GM19324 (cell line): ENCODE results near the gene CEP76.
"Not testable (repeated sequence)": the region's sequence is repeated elsewhere in the genome, so short reads cannot be mapped to it uniquely, and the experiment has no call there.

Experiments
- ATAC-seq: cut with Tn5 transposase; IDR thresholded peaks from one replicate; pipeline ENCODE4 v1.9.1; 2021; ENCODE audit warnings: mild to moderate bottlenecking, moderate library complexity; ENCODE audit not compliant: unreplicated experiment, low FRiP score

Gene CEP76

DNA sequence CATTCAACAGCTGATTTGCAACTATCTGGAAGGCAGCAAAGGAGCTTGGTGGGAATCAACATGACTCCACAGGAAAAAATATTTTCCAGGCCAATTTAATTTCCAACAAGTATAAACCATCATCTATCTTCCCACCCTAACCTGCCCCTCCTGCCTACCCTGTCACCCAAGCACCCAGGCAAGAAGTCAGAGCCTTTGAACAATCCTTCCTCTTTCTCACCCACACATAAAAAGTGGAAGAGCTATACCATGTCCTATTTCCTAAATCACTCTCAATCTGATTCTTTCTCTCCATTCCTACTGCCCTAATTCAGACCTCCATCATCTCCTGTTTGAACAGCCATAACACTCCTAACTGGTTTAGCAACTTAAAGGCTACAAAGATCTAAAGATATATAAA is 57.3 kb downstream of the CEP76 start:
- no peak for ATAC-seq

DNA sequence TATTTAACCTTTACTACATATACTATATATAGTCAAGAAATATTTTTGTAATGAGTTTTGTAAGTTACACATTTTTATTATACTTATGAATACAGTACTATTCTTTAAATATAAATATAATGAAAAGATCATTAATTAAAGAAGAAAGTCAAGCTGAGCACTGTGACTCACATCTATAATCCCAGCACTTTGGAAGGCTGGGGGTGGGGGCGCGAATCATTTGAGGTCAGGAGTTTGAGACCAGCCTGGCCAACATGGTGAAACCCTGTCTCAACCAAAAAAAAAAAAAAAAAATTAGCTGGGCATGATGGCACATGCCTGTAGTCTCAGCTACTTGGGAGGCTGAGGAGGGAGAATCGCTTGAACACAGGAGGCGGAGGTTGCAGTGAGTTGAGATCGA is 58.8 kb downstream of the CEP76 start:
- not testable (repeated sequence) for ATAC-seq

DNA sequence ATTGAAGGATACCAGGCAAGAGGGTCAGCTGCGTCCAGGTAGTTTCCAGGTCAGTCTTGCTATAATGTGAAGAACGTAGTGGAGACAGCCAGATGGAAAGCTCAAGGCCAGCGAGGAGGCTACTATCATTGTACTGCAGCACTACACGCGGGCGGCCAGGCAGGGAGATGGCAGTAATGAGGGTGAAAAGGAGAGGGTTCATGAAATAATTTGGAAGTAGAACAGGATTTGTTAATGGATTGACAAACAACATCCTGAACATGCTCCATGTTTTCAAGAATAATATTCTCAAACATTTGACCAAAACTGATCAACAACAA is 61.7 kb downstream of the CEP76 start:
- ATAC-seq: no peak

DNA sequence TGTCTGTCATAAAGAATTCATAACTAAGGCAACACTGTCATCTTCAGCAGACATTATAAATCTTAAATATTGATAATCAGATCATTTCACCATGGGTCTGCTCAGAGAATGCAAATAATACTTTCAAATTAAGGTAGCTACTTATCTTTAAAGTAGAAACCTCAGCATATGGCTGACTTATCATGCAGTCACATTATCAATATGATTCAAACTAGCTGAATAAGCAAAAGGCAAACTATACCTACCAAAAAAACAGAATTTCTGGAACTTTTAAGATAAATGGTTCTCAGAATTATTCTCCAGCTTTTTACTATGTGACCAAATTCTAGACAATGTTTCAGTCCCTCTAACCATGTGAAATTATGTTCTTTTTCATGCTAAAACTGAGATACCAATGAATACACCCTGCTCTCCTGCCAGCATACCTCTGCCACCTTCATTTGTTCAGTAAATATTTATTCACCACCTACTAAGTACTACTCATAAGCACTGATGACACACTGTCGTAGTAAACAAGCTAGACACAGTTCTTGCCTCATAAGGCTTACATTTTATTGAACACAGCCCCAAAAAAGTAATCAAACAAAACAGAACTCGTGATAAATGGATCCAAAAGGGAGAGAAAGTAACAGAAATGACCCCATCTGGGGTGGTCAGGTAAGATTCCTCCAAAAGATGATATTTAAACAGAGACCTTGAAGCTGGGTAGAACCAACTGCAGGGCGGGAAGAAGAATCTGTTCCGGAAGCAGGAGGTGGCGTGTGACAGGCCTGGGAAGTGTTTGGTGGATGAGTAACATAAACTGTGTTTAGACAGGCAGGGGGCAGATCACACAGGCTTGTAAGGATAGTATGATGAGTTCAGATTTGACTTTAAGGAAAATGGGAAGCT is 62.3 kb downstream of the CEP76 start:
- no peak for ATAC-seq

DNA sequence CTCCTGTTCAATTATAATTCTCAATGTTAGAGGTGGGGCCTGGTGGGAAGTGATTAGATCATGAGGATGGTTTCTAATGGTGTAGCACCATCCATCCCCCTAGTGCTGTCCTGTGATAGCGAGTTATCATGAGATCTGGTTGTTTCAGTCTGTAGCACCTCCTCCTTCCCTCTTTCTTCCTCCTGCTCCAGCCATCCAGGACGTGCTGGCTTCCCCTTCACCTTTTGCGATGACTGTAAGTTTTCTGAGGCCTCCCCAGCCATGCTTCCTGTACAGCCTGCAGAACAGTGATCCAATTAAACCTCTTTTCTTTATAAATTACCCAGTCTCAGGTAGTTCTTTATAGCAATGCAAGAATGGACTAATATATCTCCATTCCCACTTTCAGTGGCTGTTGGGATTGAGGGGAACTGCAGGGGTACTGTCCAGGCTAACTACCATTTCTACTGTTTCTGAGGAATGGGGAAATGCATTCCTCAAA is 63.8 kb downstream of the CEP76 start:
- no peak for ATAC-seq

DNA sequence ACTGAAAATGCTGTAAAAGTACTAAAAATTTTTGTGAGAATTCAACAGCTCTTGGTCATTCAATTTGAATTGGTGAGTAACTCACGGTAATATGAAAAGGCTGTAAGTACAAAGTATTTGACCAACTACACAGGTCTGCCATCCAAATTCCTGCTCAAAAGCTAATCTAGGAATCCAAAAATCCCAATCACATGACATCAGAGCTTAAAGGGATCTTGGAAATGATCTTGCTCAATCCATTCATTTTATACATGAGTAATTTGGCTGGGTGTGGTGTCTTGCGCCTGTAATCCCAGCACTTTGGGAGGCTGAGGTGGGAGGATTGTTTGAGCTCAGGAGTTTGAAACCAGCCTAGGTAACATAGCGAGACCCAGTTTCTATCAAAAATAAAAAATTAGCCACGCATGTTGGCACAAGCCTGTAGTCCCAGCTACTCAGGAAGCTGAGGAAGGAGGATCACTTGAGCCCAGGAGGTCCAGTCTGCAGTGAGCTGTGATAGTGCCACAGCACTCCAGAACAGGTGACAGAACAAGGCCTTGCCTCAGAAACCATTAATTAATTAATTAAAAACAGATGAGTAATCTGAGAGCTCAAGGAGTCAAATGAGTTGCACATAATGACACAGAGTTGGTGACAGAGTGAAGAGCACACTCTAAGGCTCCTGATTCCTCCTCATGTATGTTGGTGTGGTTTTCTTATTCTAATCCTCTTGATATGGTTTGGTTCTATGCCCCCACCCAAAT is 64.5 kb downstream of the CEP76 start:
- ATAC-seq: no peak

DNA sequence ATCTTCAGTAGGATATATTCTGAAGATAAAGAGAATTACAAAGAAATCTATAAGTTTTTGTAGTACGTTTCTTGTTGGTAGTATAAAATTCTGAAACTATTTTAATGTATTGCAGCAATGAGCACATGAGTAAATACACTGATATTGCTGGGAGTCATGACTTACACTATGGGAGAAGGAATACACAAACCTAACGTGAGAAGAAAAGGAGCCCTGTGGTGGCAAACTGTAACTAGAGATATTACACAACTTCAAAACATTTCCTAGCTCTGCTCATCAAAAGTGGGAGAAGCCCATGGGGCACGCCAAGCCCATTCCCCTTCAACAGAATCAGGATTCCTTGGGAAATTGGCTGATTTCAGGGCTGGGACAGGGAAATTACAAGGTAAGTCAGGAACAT is 65.1 kb downstream of the CEP76 start:
- no peak for ATAC-seq

DNA sequence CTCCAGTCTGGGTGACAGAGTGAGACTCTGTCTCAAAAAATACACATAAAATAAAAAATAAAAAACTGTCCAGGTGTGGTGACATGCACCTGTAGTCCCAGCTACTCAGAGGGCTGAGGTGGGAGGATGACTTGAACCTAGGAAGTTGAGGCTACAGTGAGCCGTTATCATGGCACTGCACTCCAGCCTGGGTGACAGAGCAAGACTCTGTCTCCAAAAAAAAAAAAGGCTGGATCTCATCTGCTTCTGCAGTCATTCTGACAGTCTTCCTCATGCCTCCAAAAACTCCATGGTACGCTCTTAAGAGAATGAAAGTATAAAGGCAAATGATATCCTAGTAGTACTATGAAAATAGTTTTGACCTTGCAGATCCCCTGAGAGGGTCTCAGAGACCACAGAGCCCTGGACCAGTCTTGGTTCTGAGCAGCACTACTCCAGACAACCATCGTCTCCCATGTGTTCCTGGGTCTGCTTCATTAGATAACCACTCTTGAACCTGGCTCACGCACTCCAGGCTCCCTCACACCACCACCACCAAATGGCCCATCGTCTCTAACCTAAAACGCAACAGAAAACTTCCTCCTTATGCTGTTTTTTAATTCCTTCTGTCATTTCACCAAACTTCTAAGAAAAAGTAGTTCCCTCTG is 70.6 kb downstream of the CEP76 start:
- ATAC-seq: no peak

DNA sequence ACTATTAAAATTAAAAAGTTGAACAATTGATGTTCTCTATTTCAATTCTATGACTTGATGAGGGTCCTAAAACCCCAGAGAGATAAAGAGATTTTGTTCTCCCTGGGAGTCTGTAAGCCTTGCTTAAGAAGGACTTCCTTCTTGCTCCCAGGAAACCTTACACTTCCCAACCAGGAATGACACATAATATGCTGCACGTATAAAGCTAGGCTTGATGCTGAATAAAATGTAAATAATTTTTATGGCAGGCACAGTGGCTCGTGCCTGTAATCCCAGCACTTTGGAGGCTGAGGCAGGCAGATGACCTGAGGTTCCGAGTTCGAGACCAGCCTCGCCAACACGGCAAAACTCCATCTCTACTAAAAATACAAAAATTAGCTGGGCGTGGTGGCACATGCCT is 72.4 kb downstream of the CEP76 start:
- ATAC-seq: no peak

DNA sequence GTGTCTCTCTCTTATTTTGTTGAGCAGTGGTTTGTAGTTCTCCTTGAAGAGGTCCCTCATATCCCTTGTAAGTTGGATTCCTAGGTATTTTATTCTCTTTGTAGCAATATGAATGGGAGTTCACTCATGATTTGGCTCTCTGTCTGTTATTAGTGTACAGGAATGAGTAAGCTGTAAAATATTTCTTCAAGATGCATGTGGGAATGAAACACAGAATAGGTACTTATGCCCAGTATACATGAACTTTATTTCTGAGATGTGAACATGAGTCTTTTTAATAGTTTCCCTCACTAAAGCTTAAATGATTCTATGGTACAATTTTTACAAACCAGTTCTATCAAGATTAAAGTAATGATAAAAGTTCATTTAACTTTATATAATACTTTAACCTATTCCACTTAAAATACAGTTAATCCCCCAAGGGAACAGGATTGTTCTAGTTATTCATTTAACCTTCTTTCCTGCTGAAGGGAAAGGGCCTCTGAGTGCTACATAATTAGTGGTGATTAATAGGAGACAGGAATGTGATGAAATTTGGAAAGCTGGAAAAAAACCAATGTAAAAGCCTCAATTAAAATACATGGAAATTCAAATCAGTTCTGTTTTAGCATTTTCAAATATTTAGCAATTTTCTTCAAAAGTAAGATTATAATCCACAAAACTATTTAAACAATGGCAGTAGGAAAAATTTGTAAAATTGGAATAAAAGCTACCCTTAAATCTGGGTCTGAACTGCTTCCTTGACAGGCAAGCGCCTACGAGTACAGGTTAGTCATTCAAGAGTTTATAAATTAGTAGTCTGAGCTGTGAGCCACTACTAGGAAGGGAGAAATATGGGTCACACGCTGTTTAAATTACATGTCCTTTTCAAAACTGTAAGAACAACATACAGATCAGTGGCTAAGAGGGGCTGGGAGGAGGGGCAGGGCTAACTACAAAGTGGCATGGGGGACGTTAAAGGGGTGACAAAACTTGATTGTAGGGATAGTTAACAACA is 73.5 kb downstream of the CEP76 start:
- no peak for ATAC-seq

DNA sequence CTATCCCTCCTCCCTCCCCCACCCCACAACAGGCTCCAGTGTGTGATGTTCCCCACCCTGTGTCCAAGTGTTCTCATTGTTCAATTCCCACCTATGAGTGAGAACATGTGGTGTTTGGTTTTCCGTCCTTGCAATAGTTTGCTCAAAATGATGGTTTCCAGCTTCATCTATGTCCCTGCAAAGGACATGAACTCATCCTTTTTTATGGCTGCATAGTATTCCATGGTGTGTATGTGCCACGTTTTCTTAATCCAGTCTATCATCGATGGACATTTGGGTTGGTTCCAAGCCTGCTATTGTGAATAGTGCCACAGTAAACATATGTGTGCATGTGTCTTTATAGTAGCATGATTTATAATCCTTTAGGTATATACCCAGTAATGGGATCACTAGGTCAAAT is 75.3 kb downstream of the CEP76 start:
- ATAC-seq: not testable (repeated sequence)

DNA sequence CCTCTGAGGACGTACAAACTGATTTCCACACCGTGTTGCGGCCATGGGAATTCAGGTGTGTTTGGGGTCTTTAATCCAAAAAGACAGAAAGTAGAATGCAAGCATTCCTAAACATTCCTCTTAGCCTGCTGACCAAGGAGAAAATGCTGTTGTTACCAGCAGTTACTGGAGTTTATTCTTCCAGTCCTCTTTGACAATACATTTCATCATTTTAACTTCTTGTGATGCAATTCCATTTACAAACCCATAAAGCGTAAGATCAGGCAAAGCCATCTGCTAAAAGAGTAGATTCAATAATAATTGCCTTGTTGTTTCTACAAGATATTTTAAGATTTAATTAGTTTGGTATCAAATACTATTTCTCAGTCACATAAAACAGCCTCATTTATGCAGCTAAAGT is 77.3 kb downstream of the CEP76 start:
- ATAC-seq: no peak
